GM15510 (cell line): ENCODE data around the gene TGFBR1.

Experiments used
- POLR2A ChIP-seq: IDR thresholded peaks from 3 replicates; pipeline ENCODE4 v1.6.1; 2011; ENCODE audit warnings: borderline replicate concordance; ENCODE audit not compliant: insufficient read length; ENCODE audit errors: extremely low read depth

Gene TGFBR1

DNA sequence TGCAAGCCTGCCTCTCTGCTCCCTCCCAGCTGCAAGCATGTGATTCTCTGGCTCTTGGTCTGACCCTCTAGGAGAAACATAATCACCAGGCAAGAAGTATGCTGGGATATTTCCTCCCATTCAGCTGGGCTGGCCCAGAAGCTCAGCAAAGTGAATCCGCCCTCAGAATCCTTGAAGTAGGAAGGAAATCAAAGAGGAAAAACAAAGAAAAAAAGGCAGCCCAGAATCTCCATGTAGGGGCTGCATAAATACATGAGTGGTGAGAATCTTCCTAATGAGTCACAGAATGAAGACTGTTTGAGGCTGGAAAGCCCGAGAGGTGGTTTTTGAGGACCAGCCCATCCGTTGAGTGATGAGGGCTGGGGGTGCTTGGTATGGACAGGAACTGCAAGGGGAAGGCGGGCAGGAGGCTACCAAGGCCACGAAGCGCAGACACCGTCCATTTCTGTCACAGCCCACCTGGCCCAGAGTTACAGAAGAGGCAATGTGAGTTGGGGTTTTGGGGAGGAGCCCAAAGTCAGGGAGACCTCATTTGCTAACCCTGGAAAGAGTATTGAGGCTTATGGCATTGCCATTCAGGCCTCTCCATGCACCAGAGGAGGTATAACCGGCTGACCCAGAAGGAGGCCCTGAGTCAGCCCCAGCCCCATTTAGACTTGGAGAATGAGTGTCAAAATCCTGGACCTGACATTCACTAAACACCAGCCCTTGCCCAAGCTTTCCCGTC, 33.4 kb upstream of the TGFBR1 start:
- TF ChIP-seq POLR2A = no peak

GRCh38 chr9:99072040-99072394, 32.9 kb upstream of the TGFBR1 start:
- no peak for TF ChIP-seq POLR2A

GRCh38 chr9:99073347-99073746, 31.6 kb upstream of the TGFBR1 start:
- TF ChIP-seq POLR2A = no peak

DNA sequence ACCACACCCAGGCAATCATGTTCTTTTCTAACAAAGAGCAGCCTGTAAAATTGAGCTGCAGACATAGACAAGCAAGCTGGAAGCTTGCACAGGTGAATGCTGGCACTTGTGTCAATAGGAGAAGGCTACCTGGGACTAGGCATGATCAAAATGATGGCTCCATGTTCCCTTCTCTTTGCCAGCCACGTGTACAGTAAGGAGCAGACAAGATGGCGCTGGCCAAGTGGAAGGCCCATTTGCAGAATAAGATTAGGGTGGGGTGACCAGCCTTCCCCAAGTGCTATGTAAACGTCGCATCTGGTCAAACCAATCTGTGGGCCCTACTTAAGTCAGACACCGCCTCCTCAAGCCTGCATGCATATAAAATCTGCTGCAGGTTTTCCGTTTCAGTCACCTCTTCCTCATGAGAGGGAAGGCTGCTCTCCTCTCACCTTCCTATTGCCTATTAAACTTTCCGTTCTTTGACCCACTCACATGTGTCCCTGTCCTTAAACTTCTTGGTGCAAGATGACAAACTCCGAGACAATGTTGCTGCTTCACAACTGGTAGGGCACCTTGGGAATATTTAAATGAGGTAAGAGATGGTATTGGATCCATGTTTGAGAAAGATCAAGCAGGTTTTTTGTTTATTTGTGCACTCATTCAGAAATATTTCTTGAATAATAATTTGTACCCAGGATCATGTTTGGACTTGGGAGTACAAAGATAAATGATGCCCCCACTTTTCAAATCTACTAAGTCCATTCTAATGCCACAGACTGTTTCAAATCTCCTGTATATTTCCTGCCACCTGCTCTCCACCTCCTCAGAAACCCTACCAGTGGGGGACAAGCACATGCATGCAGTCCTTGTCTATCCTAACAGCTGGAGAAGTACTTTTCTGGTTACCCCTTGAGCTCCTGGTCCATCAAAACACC, 30.7 kb upstream of the TGFBR1 start:
- TF ChIP-seq POLR2A = no peak

GRCh38 chr9:99074902-99075245, 30.0 kb upstream of the TGFBR1 start:
- no peak for TF ChIP-seq POLR2A

- TF ChIP-seq POLR2A = no peak
Observed at GRCh38 chr9:99075246-99075912, 29.5 kb upstream of the TGFBR1 start.

- TF ChIP-seq POLR2A = no peak
Observed at GRCh38 chr9:99076030-99076429, 28.9 kb upstream of the TGFBR1 start.

DNA sequence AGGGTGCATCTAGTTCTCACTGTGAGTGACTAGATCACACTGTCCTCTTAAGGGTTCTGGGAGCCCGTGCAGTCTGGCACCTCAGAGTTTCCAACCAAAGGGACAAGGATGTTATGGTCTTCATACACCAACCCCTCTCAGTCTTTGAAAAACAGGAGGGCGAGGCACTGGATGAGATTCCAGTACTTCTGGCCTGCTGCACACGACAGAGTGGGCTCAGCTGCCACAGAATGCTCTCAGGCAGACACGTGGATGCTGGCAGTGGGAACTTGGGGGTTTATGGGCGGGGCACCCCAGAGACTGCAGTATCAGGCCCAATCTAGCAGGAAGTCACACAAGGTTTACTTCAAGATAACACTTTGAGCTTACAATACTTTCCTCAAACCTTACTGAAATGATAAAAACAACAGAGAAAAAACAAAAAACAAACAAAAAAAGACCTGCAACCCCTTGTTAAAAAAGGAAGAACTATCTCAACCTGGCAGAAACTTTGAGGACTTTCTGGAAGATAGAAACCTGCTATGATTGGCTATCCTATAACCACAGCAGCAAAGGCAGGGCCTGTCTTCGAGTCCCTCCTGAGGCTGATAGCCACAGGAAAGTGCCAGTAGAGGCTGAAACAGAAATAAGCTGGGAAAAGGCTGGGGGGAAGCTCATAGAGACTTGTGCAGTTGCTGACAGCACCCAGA, 28.3 kb upstream of the TGFBR1 start:
- TF ChIP-seq POLR2A = no peak

GRCh38 chr9:99078717-99079116, 26.2 kb upstream of the TGFBR1 start:
- TF ChIP-seq POLR2A = no peak

DNA sequence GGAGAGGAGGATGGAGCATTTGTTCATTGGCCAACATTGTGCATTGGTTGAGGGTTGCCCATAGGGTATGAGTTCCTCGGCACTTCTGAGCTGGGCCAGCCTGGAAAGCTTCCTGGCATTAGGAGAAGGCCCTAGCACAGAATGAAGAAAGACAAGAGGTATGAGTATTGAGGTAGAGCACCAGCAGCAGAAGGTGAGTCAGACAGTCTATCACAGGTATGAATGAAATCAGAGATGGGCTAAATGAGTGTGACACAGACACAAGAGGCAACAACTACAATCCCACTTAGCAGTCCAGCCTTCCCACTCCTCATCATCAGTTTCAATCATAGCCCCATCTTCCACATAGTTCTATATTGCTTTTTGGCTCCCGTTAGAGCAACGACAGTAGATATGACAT, 25.4 kb upstream of the TGFBR1 start:
- TF ChIP-seq POLR2A = no peak

DNA sequence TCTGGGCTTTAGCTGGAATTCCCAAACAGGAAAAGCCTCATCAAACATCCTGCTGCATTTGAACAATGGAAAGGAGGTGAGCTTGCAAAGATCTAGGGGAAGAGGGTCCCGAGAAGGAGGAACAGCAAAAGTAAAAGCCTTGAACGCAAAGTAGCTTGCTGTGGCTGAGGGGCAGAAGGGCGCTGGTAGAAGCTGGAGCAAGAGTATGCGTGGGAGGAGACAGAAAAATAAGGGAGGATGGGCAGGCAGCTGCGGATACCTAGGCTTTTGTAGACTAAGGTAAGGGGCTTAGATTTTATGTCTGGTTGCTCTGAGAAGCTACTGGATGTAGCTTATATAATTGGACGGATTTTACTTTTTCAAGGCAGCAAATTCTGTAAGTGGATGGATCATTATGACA, 21.9 kb upstream of the TGFBR1 start:
- no peak for TF ChIP-seq POLR2A

DNA sequence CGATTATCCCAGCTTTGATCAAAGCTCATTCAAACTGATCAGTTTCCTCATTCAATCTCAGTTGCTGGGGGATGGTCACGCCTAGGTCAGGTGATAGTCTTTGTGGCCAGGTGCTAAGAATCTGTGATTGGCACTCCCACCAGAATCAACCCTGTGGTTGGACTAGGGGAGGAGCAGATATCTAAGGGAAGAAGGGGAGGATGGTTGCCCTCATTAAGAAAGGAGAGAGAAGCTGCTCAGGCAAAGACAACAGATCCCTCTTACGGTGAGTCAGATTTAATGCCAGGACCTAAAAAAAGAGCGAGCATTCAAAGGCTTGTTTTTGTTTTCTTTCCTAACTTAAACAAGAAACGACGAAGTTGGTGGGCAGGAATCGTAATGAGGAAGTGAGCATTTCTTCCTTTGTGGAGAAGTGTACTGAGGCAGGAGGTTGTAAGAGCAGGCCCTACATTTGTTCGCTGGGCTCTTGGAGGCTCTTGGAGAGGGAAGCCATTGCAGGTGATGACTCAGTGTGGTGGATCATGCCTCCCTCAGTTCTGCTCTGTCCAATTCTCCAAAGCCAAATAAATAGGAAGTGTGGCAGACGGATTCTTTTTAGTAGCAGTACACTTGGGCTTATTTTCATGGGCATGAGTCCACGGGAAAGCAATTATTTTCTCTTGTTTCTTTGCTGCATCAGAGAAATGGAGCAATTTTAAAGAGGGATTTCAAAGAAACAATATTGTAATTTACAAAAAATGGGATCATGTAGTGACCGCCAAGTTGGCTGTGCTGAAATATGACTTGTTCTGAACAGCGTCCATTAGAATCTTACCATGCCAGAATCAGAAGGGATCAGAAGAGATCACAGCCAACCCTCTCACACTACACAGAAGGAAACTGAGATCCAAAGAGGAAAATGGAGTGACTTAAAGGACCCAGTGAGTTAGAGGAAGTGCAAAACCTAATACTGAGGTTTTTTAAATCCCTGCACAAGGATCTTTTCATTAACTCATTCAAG, 18.7 kb upstream of the TGFBR1 start:
- no peak for TF ChIP-seq POLR2A

- no peak for TF ChIP-seq POLR2A
Observed at GRCh38 chr9:99087462-99087861, 17.5 kb upstream of the TGFBR1 start.

DNA sequence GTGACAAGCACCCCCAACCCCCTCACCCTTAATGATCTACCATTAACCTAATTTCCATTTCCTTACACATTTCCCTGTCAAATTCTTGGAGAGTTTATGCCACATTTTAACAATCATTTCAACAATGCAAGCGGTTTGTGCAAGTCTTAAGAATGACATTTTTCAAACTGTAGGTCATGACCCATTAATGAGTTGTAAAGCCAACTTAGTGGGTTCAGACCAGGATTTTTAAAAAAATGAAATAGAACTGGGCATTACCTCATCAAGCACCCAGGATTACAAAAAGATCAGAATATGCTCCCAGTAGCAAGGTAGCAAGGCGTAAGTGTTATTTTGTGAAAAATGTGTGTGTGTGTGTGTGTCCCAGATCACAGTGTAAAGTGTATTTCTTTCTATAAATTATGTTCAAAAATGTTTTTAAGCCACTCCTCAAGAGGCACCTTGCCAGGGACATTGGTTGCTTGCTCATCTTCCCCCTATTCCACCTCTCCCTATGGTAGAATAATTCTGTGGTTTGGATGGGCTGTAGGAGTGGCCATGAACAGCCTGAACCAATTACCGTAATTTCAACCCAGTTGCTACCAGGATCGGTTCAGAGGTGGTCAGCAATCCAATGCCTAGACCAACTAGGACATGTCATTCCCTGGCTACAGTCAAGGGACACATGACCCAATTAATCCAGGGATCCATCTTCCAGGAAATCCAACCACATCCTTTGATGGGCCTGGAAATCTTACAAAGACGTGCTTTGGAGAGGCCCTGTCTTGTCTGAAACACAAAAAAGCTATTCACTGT, 14.4 kb upstream of the TGFBR1 start:
- no peak for TF ChIP-seq POLR2A
